SU-DHL-6 (cell line): ENCODE measurements around the gene KCNK4.

Experiments
- H2AFZ ChIP-seq: fragments of 200-600 bp; sonication (generic); 2 replicates; pipeline ENCODE4 v1.6.1; 2014; ENCODE audit warnings: low read depth, mild to moderate bottlenecking, moderate library complexity, mixed read lengths, antibody characterized with exemption, low read length; ENCODE audit not compliant: severe bottlenecking
- H3F3A ChIP-seq: fragments of 200-600 bp; shearing (Covaris generic); 2 replicates; pipeline ENCODE4 v1.6.0; 2016; ENCODE audit warnings: antibody characterized with exemption, mild to moderate bottlenecking; ENCODE audit not compliant: insufficient read depth
- H3K27ac ChIP-seq: fragments of 200-600 bp; sonication (generic); 2 replicates; pipeline ENCODE4 v1.5.1; 2016; ENCODE audit warnings: low read depth, mild to moderate bottlenecking, low read length, moderate library complexity, mixed read lengths
- H3K27me3 ChIP-seq: fragments of 200-600 bp; sonication (generic), shearing (Covaris generic); 2 replicates; pipeline ENCODE4 v1.6.0; 2014; ENCODE audit warnings: mild to moderate bottlenecking, low read length
- H3K36me3 ChIP-seq: fragments of 200-600 bp; sonication (generic); 2 replicates; pipeline ENCODE4 v1.6.1; 2014; ENCODE audit warnings: mild to moderate bottlenecking, low read length, mixed read lengths
- H3K4me2 ChIP-seq: fragments of 300-600, 200-600 bp; shearing (Covaris generic), sonication (generic); 2 replicates; pipeline ENCODE4 v1.6.0; 2014; ENCODE audit warnings: low read length, low read depth, mild to moderate bottlenecking; ENCODE audit not compliant: poor library complexity, severe bottlenecking
- H3K4me3 ChIP-seq: fragments of 200-600 bp; sonication (generic); 2 replicates; pipeline ENCODE4 v1.5.1; 2014; ENCODE audit warnings: antibody characterized with exemption, low read length, mild to moderate bottlenecking, mixed read lengths; ENCODE audit not compliant: insufficient read depth, poor library complexity, severe bottlenecking
- H3K79me2 ChIP-seq: fragments of 200-600 bp; sonication (generic); 2 replicates; pipeline ENCODE4 v1.6.1; 2014; ENCODE audit warnings: mild to moderate bottlenecking, low read length, moderate library complexity; ENCODE audit not compliant: insufficient read depth
- H3K9ac ChIP-seq: fragments of 200-600 bp; sonication (generic); 2 replicates; pipeline ENCODE4 v1.7.0; 2014; ENCODE audit warnings: mild to moderate bottlenecking, low read length
- H3K9me2 ChIP-seq: fragments of 200-600 bp; sonication (generic); replicated peaks from 2 replicates; pipeline ENCODE4 v1.6.1; 2014; ENCODE audit warnings: low read length; ENCODE audit not compliant: insufficient read depth
- H3K9me3 ChIP-seq: fragments of 200-600 bp; sonication (generic); 2 replicates; pipeline ENCODE4 v1.6.1; 2014; ENCODE audit warnings: low read length, mixed read lengths; ENCODE audit not compliant: insufficient read depth
- H4K20me1 ChIP-seq: fragments of 200-600 bp; sonication (generic); 2 replicates; pipeline ENCODE4 v1.6.1; 2014; ENCODE audit warnings: low read depth, mild to moderate bottlenecking, antibody characterized with exemption, low read length, moderate library complexity, mixed read lengths
- CTCF ChIP-seq: fragments of 200-600 bp; sonication (generic); IDR thresholded peaks from one replicate; pipeline ENCODE4 v1.5.1; 2017; ENCODE audit warnings: antibody characterized with exemption, mild to moderate bottlenecking, low read length, moderate library complexity; ENCODE audit not compliant: insufficient read depth, poor library complexity, severe bottlenecking
- EZH2phosphoT487 ChIP-seq: fragments of 200-600 bp; sonication (generic), shearing (Covaris generic); conservative IDR thresholded peaks from 2 replicates; pipeline ENCODE4 v1.6.1; 2018; ENCODE audit warnings: mild to moderate bottlenecking, antibody characterized with exemption, low read length, moderate library complexity, mixed read lengths

KCNK4 gene

GRCh38 chr11:64264371-64264852 is 26.7 kb upstream of the KCNK4 start:
- no peak overlapping the region for H2AFZ ChIP-seq
- H3K9me3 ChIP-seq: no peaks in the 10 kb centered on the region
- H3K9ac ChIP-seq: no peak overlapping the region
- no peaks in the 10 kb centered on the region for H4K20me1 ChIP-seq
- H3K4me2 ChIP-seq: no peak overlapping the region
- no peak overlapping the region for H3K4me3 ChIP-seq
- no peaks in the 10 kb centered on the region for H3K9me2 ChIP-seq
- no peaks in the 10 kb centered on the region for H3K27me3 ChIP-seq
- 0 out of 2 replicates have a peak, but pooled peaks cover 6% of the 10 kb centered on the region for H3K79me2 ChIP-seq
- H3K27ac ChIP-seq: no peak overlapping the region
- TF ChIP-seq EZH2phosphoT487 (no peak), CTCF (no peak)
- no peaks in the 10 kb centered on the region for H3F3A ChIP-seq
- H3K36me3 ChIP-seq: no peaks in the 10 kb centered on the region

GRCh38 chr11:64265176-64266160 is 25.6 kb upstream of the KCNK4 start:
- H3K79me2 ChIP-seq: 0 out of 2 replicates have a peak, but pooled peaks cover 6% of the 10 kb centered on the region
- TF ChIP-seq EZH2phosphoT487 (no peak), CTCF (no peak)
- no peaks in the 10 kb centered on the region for H4K20me1 ChIP-seq
- no peak overlapping the region for H2AFZ ChIP-seq
- H3K36me3 ChIP-seq: no peaks in the 10 kb centered on the region
- H3K9ac ChIP-seq: no peak overlapping the region
- H3K9me3 ChIP-seq: no peaks in the 10 kb centered on the region
- peaks cover 4% of the 10 kb centered on the region; the same call in 1 of the 2 replicates for H3F3A ChIP-seq
- H3K4me2 ChIP-seq: no peak overlapping the region
- H3K27me3 ChIP-seq: no peaks in the 10 kb centered on the region
- no peak overlapping the region for H3K27ac ChIP-seq
- no peak overlapping the region for H3K4me3 ChIP-seq
- H3K9me2 ChIP-seq: no peaks in the 10 kb centered on the region

GRCh38 chr11:64266339-64266738 is 24.8 kb upstream of the KCNK4 start:
- Histone ChIP-seq H3K36me3 (no peaks in the 10 kb centered on the region), H3K9ac (no peak overlapping the region)

More at GRCh38 chr11:64266339-64266738, 24.8 kb upstream of the KCNK4 start:
- Histone ChIP-seq H2AFZ (no peak overlapping the region), H4K20me1 (no peaks in the 10 kb centered on the region), H3K27me3 (no peaks in the 10 kb centered on the region), H3K4me2 (no peak overlapping the region), H3K9me3 (no peaks in the 10 kb centered on the region), H3K9me2 (no peaks in the 10 kb centered on the region), H3K4me3 (no peak overlapping the region), H3F3A (peaks cover 6% of the 10 kb centered on the region; the same call in 1 of the 2 replicates), H3K27ac (no peak overlapping the region), H3K79me2 (0 out of 2 replicates have a peak, but pooled peaks cover 6% of the 10 kb centered on the region)
- TF ChIP-seq EZH2phosphoT487: no peak
- TF ChIP-seq CTCF: no peak
